Suprapubic skin (tissue), 4 donors: ENCODE results near the gene TFDP1.
"Not testable (repeated sequence)": the region's sequence is repeated elsewhere in the genome, so short reads cannot be mapped to it uniquely, and the experiment has no call there.

Source experiments
- EP300 ChIP-seq: sonication (generic); formaldehyde crosslinking; IDR thresholded peaks from one replicate; pipeline ENCODE4 v1.6.1; 2017; ENCODE audit warnings: antibody characterized with exemption
- POLR2A ChIP-seq, 2 donors: fragments of 450-650 bp; IDR thresholded peaks; one replicate each; pipeline ENCODE4 v1.6.1; 2017; ENCODE audit warnings: antibody characterized with exemption in 2 of 2, mild to moderate bottlenecking in 2 of 2, moderate library complexity in 2 of 2
- POLR2AphosphoS5 ChIP-seq, 3 donors: sonication (generic); formaldehyde crosslinking; IDR thresholded peaks; one replicate each; pipeline ENCODE4 v1.6.1; 2017; ENCODE audit warnings: antibody characterized with exemption in 3 of 3
- TF ChIP-seq, protein P1 (sequence below), 2 donors: fragments of 200-600 bp in 1 of 2; fragments of 450-650 bp in 1 of 2; sonication (generic) in 1 of 2; IDR thresholded peaks; one replicate each; pipeline ENCODE4 v1.5.1; 2016 to 2019; ENCODE audit warnings: antibody characterized with exemption in 2 of 2, mild to moderate bottlenecking in 1 of 2, moderate library complexity in 1 of 2

DNA sequence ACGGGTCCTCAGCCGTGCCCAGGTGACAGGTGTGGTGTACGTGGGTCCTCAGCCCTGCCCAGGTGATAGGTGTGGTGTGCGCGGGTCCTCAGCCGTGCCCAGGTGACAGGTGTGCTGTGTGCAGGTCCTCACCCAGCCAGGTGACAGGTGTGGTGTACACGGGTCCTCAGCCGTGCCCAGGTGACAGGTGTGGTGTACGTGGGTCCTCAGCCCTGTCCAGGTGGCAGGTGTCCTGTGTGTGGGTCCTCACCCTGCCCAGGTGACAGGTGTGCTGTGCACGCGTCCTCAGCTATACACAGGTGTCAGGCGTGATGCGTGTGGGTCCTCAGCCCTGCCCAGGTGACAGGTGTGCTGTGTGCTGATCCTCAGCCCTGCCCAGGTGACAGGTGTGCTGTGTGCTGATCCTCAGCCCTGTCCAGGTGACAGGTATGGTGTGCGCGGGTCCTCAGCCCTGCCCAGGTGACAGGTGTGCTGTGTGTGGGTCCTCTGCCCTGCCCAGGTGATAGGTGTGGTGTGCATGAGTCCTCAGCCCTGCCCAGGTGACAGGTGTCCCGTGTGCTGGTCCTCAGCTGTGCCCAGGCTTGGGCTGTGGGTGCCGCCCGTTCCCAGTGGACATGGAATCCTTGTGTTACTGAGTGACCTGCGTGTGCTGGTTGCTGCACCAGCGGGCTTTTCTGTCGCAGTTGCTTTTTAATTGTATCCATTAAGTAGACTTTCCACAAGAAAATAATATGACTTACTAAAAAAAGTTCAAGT, 9.7 kb downstream of the TFDP1 start:
- TF ChIP-seq, protein P1, sequence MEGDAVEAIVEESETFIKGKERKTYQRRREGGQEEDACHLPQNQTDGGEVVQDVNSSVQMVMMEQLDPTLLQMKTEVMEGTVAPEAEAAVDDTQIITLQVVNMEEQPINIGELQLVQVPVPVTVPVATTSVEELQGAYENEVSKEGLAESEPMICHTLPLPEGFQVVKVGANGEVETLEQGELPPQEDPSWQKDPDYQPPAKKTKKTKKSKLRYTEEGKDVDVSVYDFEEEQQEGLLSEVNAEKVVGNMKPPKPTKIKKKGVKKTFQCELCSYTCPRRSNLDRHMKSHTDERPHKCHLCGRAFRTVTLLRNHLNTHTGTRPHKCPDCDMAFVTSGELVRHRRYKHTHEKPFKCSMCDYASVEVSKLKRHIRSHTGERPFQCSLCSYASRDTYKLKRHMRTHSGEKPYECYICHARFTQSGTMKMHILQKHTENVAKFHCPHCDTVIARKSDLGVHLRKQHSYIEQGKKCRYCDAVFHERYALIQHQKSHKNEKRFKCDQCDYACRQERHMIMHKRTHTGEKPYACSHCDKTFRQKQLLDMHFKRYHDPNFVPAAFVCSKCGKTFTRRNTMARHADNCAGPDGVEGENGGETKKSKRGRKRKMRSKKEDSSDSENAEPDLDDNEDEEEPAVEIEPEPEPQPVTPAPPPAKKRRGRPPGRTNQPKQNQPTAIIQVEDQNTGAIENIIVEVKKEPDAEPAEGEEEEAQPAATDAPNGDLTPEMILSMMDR (IDR thresholded peaks at IDR 0.05), result not testable (repeated sequence)
- TF ChIP-seq POLR2A (IDR thresholded peaks at IDR 0.05); EP300; POLR2AphosphoS5 (IDR thresholded peaks at IDR 0.05): not testable (repeated sequence)
